Loucy (cell line): ENCODE data around the gene SLC39A11.

ENCODE experiments used
- CTCF ChIP-seq: fragments of 200-600 bp; sonication (generic); conservative IDR thresholded peaks from 2 replicates; pipeline ENCODE4 v1.5.1; 2014; ENCODE audit warnings: mild to moderate bottlenecking, antibody characterized with exemption, low read length
- EZH2phosphoT487 ChIP-seq: fragments of 200-600 bp; IDR thresholded peaks from 2 replicates; pipeline ENCODE4 v1.6.1; 2018; ENCODE audit warnings: antibody characterized with exemption, mild to moderate bottlenecking, moderate library complexity, borderline replicate concordance

DNA sequence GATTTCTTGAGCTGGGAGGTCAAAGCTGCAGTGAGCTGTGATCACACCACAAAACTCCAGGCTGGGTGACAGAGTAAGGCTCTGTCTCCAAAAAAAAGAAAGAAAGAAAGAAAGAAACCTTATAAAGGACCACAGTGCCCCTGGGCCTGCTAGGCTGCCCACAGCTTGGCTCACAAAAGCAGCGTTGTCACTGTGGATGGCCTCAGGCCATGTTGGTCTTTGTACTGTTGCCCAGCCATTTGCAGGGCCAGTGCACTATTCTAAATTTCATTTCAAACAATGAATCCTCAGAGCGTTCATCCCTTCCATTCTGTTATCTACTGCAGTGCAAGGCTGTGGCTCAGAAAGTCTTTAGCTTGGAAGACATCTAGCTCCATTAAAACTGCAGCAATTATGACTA lies 208.4 kb downstream of the SLC39A11 start:
- TF ChIP-seq CTCF (no peak), EZH2phosphoT487 (no peak)
